IMR-90 (cell line): ENCODE results near the gene TFAM. TPM values are rescaled to one million over a fixed set of nuclear protein-coding genes. Genes with fewer than 3 reads are reported as not detected.
A peak's percentile ranks its signal among the peaks of the same experiment; 100 is the strongest.

Experiments used
- ATAC-seq: fragments of 200-7000 bp; cut with Tn5 transposase; 2 replicates; pipeline ENCODE4 v1.9.1; 2020; ENCODE audit warnings: low read depth, mild to moderate bottlenecking, moderate library complexity
- BruUV-seq: library from RNA; stranded (reverse); fragments of 400-500 nt; replicated peaks from 2 replicates; lab custom pipeline; 2021; lab: Mats Ljungman, UMichigan
- CTCF ChIA-PET: fragments of 300-600 bp; formaldehyde crosslinking; extraction: SDS; loops from one replicate; lab custom pipeline; 2021; ENCODE audit warnings: antibody characterized with exemption; lab: Yijun Ruan, JAX
- POLR2A ChIA-PET: fragments of 300-600 bp; sonication (Branson Sonifier 250); formaldehyde crosslinking; loops from one replicate; lab custom pipeline; 2022; ENCODE audit warnings: antibody characterized with exemption; ENCODE audit not compliant: unreplicated experiment; lab: Charles Lee
- DNase-seq: peaks from one replicate; pipeline ENCODE4 v3.0.0; 2013
- H2AFZ ChIP-seq: replicated peaks from 2 replicates; pipeline ENCODE3; 2013; ENCODE audit warnings: low read length, mild to moderate bottlenecking; ENCODE audit not compliant: poor library complexity
- H2AK5ac ChIP-seq: 2 replicates; pipeline ENCODE4 v1.6.1; 2013; ENCODE audit warnings: low read depth, low read length, inconsistent platforms
- H2AK9ac ChIP-seq: replicated peaks from 2 replicates; pipeline ENCODE3; 2013; ENCODE audit warnings: mild to moderate bottlenecking, low read depth, low read length, moderate library complexity; ENCODE audit not compliant: poor library complexity
- H2BK120ac ChIP-seq: 2 replicates; pipeline ENCODE4 v1.6.1; 2013; ENCODE audit warnings: low read depth, low read length, inconsistent platforms
- H2BK15ac ChIP-seq: 3 replicates; pipeline ENCODE4 v1.6.1; 2013; ENCODE audit warnings: low read depth, low read length, inconsistent platforms
- H2BK20ac ChIP-seq: 2 replicates; pipeline ENCODE4 v1.6.1; 2013; ENCODE audit warnings: low read depth, mild to moderate bottlenecking, inconsistent platforms, low read length, moderate library complexity
- H2BK5ac ChIP-seq: 2 replicates; pipeline ENCODE4 v1.6.1; 2013; ENCODE audit warnings: mild to moderate bottlenecking, low read depth, low read length, inconsistent platforms; ENCODE audit not compliant: poor library complexity, severe bottlenecking
- H3K14ac ChIP-seq: replicated peaks from 2 replicates; pipeline ENCODE4 v1.6.1; 2013; ENCODE audit warnings: low read depth, low read length, inconsistent platforms
- H3K18ac ChIP-seq: 2 replicates; pipeline ENCODE4 v1.6.1; 2013; ENCODE audit warnings: low read depth, low read length, control low read depth
- H3K23ac ChIP-seq: 2 replicates; pipeline ENCODE4 v1.6.1; 2013; ENCODE audit warnings: low read depth, low read length, inconsistent platforms
- H3K27ac ChIP-seq: 2 replicates; pipeline ENCODE4 v1.5.1; 2013; ENCODE audit warnings: mild to moderate bottlenecking, control low read depth, low read length; ENCODE audit not compliant: insufficient read depth
- H3K27me3 ChIP-seq: 2 replicates; pipeline ENCODE4 v1.6.1; 2013; ENCODE audit warnings: low read length; ENCODE audit not compliant: control insufficient read depth, insufficient read depth
- H3K36me3 ChIP-seq: 2 replicates; pipeline ENCODE4 v1.6.1; 2013; ENCODE audit warnings: low read length, mixed read lengths; ENCODE audit not compliant: control insufficient read depth, insufficient read depth
- H3K4ac ChIP-seq: 2 replicates; pipeline ENCODE4 v1.6.1; 2013; ENCODE audit warnings: low read depth, low read length, inconsistent platforms
- H3K4me1 ChIP-seq: 2 replicates; pipeline ENCODE4 v1.6.1; 2013; ENCODE audit warnings: low read length, mixed read lengths; ENCODE audit not compliant: control insufficient read depth, insufficient read depth
- H3K4me2 ChIP-seq: 2 replicates; pipeline ENCODE4 v1.6.1; 2013; ENCODE audit warnings: low read depth, mild to moderate bottlenecking, control low read depth, low read length, moderate library complexity
- H3K4me3 ChIP-seq: 2 replicates; pipeline ENCODE4 v1.5.1; 2013; ENCODE audit warnings: low read depth, mild to moderate bottlenecking, control low read depth, low read length, moderate library complexity; ENCODE audit not compliant: insufficient read depth
- H3K56ac ChIP-seq: 2 replicates; pipeline ENCODE4 v1.6.1; 2013; ENCODE audit warnings: low read length, inconsistent platforms; ENCODE audit not compliant: insufficient read depth; ENCODE audit errors: extremely low read depth
- H3K79me1 ChIP-seq, 2 experiments: 2 replicates each; pipeline ENCODE4 v1.6.1; 2013; ENCODE audit warnings: low read length in 2 of 2, inconsistent platforms in 1 of 2, low read depth in 1 of 2
- H3K9ac ChIP-seq: 2 replicates; pipeline ENCODE4 v1.6.1; 2013; ENCODE audit warnings: low read depth, low read length, control low read depth
- H3K9me1 ChIP-seq: 2 replicates; pipeline ENCODE4 v1.6.1; 2013; ENCODE audit warnings: low read length, inconsistent platforms; ENCODE audit not compliant: insufficient read depth
- H3K9me3 ChIP-seq: 2 replicates; pipeline ENCODE4 v1.6.1; 2013; ENCODE audit warnings: low read length; ENCODE audit not compliant: control insufficient read depth, insufficient read depth
- H4K20me1 ChIP-seq: 2 replicates; pipeline ENCODE4 v1.6.1; 2013; ENCODE audit warnings: low read length, inconsistent platforms; ENCODE audit not compliant: insufficient read depth
- H4K5ac ChIP-seq: 2 replicates; pipeline ENCODE4 v1.6.1; 2013; ENCODE audit warnings: mild to moderate bottlenecking, low read depth, low read length, control low read depth
- H4K8ac ChIP-seq, 2 experiments: 2 replicates each; pipeline ENCODE4 v1.6.1; 2013; ENCODE audit warnings: low read depth in 2 of 2, low read length in 2 of 2, control low read depth in 1 of 2, inconsistent platforms in 1 of 2
- H4K91ac ChIP-seq: 2 replicates; pipeline ENCODE4 v1.6.1; 2013; ENCODE audit warnings: low read depth, low read length, inconsistent platforms; ENCODE audit not compliant: insufficient read depth
- CTCF ChIP-seq: conservative IDR thresholded peaks from 2 replicates; pipeline ENCODE4 v1.5.1; 2012; ENCODE audit warnings: mild to moderate bottlenecking, low read depth, low read length, improper control_type of control experiment
- MAZ ChIP-seq: IDR thresholded peaks from 2 replicates; pipeline ENCODE4 v1.6.1; 2012; ENCODE audit warnings: low read depth, mild to moderate bottlenecking, low read length, improper control_type of control experiment, moderate library complexity, borderline replicate concordance
- POLR2A ChIP-seq: IDR thresholded peaks from 2 replicates; pipeline ENCODE4 v1.6.1; 2012; ENCODE audit warnings: mild to moderate bottlenecking, low read depth, low read length
- RAD21 ChIP-seq: IDR thresholded peaks from 2 replicates; pipeline ENCODE4 v1.6.1; 2012; ENCODE audit warnings: low read length, improper control_type of control experiment
- RCOR1 ChIP-seq: IDR thresholded peaks from 2 replicates; pipeline ENCODE4 v1.6.1; 2012; ENCODE audit warnings: mild to moderate bottlenecking, low read length, improper control_type of control experiment; ENCODE audit not compliant: insufficient replicate concordance
- SMC3 ChIP-seq: fragments of 150-350 bp; IDR thresholded peaks from 2 replicates; pipeline ENCODE4 v1.6.1; 2016; ENCODE audit warnings: low read depth, mild to moderate bottlenecking, antibody characterized with exemption, low read length, moderate library complexity
- WGBS, 2 experiments: methylation state at CpG; one replicate each; pipeline versions ENCODE4 v1.1.5 to v1.1.7; 2013; ENCODE audit warnings: missing lambda C conversion rate in 2 of 2; ENCODE audit not compliant: insufficient read length in 1 of 2; ENCODE audit errors: extremely low coverage in 2 of 2; 5-methylcytosine and 5-hydroxymethylcytosine counted together
- dilution Hi-C: fragments of 300-500 bp; cut with HindIII; formaldehyde crosslinking; loops from one replicate; pipeline ENCODE4 v1.14.3; 2018; ENCODE audit warnings: low sequenced_read_pairs; ENCODE audit not compliant: unreplicated experiment
- in situ Hi-C: fragments of 300-500 bp; cut with MboI; formaldehyde crosslinking; loops from 3 replicates; pipeline ENCODE4 v1.14.3; 2019; ENCODE audit warnings: low sequenced_read_pairs, inconsistent platforms, mixed read lengths
- intact Hi-C: fragments of 100-400 bp; cut with micrococcal nuclease; formaldehyde crosslinking; loops from 2 replicates; pipeline ENCODE4 v1.10.0; 2022
- polyA plus RNA-seq, 3 experiments: library from polyadenylated mRNA; depleted of rRNA; stranded (reverse); fragments of >200 nt; gene quantifications; 2 replicates each; pipeline ENCODE4 v1.2.3, GENCODE V29; 2012; ENCODE audit warnings: low replicate concordance in 1 of 3
- total RNA-seq: library from RNA; depleted of rRNA; stranded (reverse); fragments of >200 nt; gene quantifications from 2 replicates; pipeline ENCODE4 v1.2.3, GENCODE V29; 2012

The TFAM gene
- total and polyA plus RNA-seq, 2 of the 4 experiments (the other 2 are of a cell fraction): 7.6 to 16.7 TPM

- Histone ChIP-seq H4K5ac (peak overlapping the region; percentile 77), H3K27ac (no peak overlapping the region), H3K36me3 (no peaks in the 10 kb centered on the region), H2AK9ac (peak overlapping the region; percentile 17), H3K4me3 (no peak overlapping the region), H3K4ac (peak overlapping the region; percentile 77; the same call in 1 of the 2 replicates), H2AFZ (peak overlapping the region; percentile 85), H3K18ac (peak overlapping the region; percentile 79), H3K79me1 (no peaks in the 10 kb centered on the region), H4K8ac (peak overlapping the region in 1 of 2 experiments; percentile 73; a peak in 2 of 4 replicates), H2BK5ac (no peak overlapping the region), H4K20me1 (no peaks in the 10 kb centered on the region), H3K27me3 (no peaks in the 10 kb centered on the region), H3K14ac (peak overlapping the region; percentile 34; the same call in 1 of the 2 replicates), H3K9me1 (peaks cover 3% of the 10 kb centered on the region), H3K56ac (no peak overlapping the region), H3K9ac (no peak overlapping the region), H3K4me1 (peaks cover 5% of the 10 kb centered on the region), H3K9me3 (no peaks in the 10 kb centered on the region), H2AK5ac (peak overlapping the region; percentile 14; the same call in 1 of the 2 replicates), H3K23ac (no peak overlapping the region), H2BK120ac (peak overlapping the region; percentile 93), H3K4me2 (peak overlapping the region; percentile 68), H4K91ac (peak overlapping the region; percentile 65), H2BK20ac (peak overlapping the region; percentile 88), H2BK15ac (peak overlapping the region; percentile 57; the same call in 2 of the 3 replicates)
- DNase-seq (peak; percentile 80), ATAC-seq (peak; percentile 91)
- WGBS, 2 experiments: 14% methylated on average over 1 of the region's 5 CpGs; no CpG with 5 or more reads in 1 of the 2 experiments
- ChIA-PET CTCF (interaction anchor here (0.6 to 2.0 kb wide), 13 partner anchors 36 to 409 kb away, joined by 3 to 11 read pairs (median 3); no protein-coding TSS in a partner anchor), POLR2A (no interaction called here)
- no TSS peak for BruUV-seq
- dilution Hi-C loops: no loop called here
- intact Hi-C loops: loop anchor here (1.0 to 5.0 kb wide), 7 partner anchors 99 to 820 kb away; no protein-coding TSS in a partner anchor
- in situ Hi-C loops: loop anchor here (5.0 to 25.0 kb wide), 3 partner anchors 113 to 798 kb away; no protein-coding TSS in a partner anchor
- TF ChIP-seq POLR2A (0 out of 2 replicates have a peak, but pooled peaks have one; percentile 32), MAZ (no peak), SMC3 (peak; percentile 85), CTCF (peak; percentile 78), RAD21 (peak; percentile 93), RCOR1 (no peak)
These were observed 29.2 kb downstream of the TFAM start for GRCh38 chr10:58414270-58415041.
